ENCODE results near the gene WDR59.

Gene WDR59

DNA sequence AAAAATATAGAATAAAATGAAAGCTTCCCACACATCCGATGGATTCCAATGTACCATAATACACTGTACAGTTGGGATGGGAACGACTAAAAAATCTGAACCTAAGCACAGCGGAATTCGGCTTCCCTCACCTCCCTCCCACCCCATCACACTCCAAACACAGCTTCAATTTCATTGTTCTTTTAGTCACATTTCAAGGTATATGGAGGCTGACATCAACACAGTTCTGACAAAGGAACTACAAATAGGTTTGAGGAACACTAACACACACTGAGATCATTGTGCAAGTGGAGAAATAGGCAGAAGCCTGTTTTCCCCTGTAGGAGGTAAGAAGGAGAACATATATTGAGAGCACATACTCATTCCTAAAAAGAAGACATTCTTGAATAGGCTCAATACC, 85.1 kb downstream of the WDR59 start:
- no peak for DNase-seq

DNA sequence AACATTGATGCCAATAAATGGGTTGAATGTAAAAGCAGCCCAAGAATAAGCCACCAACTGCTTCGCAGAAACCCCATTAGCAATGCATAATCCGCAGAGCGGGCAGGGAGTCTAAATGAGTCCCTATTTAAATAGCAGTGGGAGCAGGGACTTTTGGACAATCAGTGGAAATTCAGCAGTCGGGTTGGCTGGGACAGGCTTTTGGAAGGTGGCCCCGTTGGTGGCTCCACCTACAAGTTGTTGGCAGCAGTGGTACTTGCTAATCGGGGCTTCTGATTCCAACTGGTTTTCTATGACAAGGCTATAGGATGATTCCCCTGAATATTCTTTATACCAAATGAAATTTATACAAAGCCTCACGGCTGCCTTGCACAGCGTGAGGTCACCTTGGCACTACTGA, 86.3 kb downstream of the WDR59 start:
- no peak for DNase-seq

DNA sequence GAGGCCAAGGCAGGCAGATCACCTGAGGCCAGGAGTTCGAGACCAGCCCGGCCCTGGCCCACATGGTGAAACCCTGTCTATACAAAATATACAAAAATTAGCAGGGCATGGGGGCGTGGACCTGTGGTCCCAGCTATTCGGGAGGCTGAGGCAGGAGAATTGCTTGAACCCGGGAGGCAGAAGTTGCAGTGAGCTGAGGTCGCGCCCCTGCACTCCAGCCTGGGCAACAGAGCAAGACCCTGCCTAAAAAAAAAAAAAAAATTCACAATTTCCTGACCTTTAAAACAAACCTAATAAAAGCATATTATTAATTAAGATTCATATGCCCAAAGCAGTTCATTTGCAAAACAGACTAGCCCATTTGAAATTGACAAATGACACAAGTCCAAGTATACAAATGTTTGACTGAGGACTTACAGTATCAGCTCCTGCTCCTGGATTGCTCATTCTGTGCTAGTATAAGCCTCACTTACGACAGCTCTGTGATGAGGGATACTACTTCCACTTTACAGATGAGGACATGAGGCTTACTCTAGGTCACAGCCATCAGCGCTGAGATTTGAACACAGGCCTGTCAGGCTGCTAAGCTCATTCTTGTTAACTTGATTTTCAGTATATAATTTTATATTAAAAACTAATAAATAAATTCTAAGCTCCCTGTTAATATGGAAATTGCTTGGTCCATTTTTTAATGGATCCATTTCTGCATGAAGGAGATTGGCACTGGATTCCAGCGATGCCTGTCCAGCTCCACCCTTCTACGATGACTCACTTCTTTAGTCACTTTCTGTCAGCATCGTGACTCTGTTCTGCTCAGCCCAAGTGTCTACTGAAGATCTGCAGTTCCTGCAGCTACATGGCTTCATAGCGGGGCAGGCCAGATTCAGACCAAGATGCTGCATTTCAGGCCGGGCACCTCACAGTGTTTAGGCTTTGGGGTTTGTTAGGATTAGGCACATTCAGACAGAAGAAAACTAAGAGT, 88.2 kb downstream of the WDR59 start:
- no peak for DNase-seq

DNA sequence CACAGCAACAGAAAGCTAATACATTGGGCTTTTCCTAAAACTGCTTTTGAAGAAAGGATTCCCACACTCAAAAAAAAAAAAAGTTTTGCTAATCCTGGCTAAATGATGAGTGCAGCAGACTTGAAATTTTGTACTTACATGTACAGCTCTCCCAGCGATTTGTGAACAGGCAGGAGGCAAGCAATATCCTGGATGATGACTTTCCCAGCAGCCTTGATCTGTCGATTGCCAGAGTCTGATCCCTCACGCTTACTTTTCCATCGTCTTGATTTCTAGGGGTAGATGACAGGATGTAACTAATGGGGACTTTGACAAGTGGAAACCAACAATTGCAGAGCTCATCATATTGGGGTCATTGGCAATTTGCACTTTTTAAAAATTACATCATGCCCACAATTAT, 91.4 kb downstream of the WDR59 start:
- DNase-seq, result no peak

DNA sequence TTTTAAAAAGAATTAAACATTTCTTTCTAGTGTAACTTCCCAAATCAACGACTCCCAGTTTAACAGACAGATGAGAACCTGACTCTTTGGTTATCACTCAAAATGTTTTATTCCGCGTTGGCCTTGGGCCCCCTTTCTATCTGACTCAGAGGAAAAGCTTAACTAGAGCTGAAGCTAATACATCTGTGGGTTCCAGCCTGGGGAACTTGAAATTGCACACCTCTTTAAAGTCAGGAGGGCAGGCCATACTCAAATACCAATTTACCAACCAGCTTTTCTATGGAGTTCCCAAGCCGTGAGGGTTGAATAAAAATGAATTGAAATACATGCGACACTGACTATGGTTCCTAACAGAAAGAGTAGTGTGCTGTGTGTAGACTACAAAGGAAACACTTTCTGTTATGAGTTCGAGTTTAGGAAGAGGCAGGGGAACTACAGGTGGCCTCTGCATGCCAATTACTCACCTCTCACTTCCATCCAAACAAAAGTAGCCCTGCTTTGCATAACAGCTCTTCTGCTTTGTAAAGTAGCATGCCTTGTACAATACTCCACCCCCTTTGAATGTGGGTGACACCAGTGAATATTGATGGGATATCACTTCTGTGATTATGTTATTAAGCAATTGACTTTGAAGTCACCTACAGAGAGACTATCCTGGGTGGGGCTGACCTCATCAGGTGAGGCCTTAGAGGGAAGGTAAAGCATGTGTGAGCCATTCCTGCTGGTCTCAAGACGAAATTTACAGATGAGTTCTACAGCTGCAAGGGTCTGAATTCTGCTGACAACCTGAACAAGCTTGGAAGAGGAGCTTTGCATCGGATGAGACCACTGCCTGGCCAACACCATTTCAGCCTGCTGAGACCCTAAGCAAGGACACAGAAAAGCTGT, 92.1 kb downstream of the WDR59 start:
- DNase-seq, result no peak

DNA sequence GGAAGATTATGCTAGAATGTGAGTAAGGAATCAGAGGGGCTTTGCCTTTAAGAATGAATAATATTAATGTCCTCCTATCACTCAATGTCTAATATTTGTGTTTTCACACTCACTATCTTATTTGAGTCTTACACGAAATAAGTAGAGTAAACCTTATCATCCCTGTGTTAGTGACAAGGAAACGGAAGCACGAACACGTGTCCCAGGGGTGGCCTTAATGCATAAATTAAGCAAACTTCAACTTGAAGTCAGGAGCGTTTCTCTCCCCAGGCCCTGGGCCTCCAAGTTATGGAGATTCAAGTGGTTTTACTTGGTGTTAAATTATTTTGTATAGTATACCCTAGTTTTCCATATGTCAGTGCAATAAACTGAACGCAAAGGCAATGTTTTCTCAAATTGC, 96.0 kb downstream of the WDR59 start:
- no peak for DNase-seq

DNA sequence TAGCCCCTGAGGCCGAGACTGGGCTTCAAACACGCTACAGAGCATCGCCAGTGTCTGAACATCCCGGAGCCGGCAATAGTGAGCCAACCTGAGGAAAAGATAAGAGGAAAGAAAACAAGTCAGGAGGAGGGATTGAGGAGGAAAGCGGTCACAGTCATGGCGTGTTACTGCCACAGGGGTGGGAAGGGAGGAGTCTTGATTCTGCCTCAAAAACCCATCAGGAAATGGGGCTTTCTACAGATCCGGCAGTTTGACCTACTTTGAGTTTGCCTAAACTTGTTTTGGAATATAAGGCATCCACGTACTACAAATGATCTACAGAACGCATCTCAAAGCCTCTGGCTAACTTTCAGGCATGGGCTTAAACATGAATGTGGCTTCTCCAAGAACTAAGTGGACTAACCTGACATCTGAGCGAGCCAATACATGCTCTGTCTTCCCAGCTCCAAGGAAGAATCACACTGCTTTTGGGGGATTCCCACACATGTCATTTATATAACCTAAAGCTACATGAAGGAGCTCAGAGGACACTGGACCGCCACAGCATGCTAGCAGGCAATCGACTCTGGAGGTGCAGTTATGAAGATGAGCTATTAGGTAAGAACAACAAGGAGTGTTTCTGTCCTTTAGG, 96.6 kb downstream of the WDR59 start:
- no peak for DNase-seq

DNA sequence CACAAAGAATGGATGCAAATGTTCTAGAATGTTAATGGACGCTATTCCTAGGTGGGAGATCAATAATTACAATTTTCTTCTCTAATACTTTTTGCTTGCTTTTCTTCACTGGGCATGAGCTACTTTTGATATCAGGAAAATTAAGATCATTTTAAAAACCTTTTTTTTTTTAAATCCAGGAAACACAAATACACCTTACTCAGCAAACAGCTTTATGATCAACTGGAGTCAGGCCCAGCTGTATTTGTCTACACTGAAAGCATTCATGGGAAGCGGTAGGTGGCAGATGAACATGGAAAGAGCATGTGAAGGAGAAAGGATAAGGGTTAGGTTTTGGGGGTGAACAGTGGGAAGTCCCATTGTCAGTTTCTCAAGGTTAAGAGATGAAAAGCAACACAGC, 97.8 kb downstream of the WDR59 start:
- no peak for DNase-seq

DNA sequence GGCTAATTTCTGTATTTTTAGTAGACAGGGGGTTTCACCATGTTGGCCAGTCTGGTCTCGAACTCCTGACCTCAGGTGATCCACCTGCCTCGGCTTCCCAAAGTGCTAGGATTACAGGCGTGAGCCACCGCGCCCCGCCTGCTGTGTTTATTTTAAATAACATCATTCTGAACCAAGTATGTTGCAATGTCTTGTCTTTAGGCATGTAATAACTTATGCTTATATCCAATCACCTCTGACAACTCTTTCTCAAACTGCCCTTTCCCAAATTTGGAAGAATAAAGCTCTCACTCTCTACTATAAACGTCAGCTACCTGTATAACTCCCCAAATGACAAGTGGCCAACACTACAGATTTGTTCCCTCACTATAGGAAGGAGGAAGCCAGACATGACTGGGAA, 107.2 kb downstream of the WDR59 start:
- no peak for DNase-seq

DNA sequence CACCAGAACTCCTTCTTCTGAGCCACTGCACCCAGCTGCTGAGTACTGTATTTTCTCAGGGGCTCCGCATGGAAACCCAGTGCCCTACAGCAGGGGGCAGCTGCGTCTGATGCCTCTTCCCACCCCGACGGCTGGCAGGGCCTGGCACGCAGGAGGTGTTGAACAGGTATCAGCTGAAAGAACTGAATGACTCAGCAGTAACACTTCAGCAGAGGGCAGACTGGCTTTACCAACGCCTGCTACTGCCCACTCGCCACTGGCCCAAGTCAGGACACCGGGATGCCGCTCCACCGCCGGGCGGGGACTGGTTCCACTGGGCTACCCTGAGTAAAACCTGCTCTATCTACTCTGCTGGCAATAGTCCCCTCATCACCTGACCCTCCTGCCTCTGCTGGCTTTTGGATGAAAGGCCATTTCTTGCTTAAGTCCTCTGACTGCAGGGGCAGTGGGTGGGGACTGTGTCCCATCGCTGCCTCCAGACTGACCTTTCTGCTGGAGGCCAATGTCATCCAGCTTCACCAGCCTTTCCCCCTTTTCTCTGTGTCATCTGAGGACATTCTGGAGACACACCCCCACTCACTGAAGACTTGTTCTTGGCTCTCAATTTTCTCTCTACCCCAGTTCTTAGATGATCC, 109.9 kb downstream of the WDR59 start:
- DNase-seq, result no peak

DNA sequence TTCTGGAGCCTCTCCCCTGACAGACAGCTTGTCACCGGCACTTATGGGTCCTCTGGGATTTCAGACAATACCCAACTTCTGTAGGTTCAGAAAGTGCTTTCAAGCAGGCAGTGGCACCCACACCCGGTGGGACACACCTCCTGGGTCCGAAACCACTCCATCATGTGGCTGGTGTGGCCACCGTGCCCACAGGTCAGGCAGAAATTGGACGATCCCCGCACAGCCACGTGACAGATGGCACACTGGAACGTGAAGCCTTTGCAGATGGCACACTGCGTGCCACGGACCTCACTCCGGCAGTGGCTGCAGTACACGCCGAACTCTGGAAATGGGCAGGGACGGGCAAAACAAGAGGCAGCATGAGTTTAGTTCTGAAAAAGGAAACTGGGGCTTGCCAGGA, 110.8 kb downstream of the WDR59 start:
- no peak for DNase-seq

DNA sequence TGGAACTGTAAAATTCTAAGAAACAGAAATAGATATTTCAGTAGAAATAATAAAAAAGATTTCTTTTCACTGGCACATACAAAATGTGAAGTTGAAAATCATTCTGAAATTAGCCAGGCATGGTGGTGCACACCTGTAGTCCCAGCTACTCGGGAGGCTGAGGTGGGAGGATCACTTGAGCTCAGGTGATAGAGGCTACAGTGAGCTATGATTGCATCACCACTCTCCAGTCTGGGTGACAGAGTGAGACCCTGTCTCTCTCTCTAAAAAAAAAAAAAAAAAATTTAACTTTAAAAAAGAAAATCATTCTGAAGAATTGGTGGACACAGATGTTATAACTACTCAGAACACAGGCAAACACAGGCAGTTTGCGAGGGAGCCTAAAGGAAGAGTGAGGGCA, 112.6 kb downstream of the WDR59 start:
- no peak for DNase-seq

DNA sequence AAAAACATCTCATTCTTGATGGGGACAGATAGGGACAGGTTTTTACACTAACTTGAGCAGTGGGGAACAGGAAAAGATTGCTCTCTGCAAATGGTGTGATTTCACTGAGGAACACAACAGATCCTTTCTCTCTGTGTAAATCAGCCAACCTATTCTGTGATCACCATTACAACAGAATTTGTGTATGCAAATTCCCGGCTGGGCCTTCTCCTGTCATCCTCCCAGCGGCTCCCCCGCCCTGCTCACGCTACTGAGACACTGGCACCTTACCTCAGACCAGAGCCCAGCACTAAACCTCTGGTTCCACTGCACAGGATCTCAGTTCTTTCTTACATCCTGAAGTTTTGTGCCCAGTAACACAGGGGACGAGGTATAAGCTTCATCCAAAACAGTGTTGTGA, 113.3 kb downstream of the WDR59 start:
- no peak for DNase-seq

DNA sequence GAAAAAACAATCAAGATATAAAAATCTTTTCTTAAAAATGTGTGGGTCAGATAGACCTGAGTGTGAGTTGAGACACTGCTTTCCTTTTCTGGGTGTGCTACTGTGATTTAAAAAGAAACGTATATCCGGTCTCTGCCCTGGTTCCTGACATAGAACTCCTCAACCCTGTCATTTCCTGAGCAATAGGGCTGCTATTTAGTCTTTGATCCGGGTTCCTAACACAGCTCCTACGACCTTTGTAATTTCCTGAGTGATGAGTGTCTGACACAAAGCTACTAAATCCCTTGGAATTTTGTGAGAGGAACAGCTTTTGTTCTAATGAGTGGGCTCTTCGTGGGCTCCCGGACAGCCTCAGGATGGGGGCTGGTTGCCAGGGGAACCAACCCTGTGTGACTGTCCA, 116.4 kb downstream of the WDR59 start:
- DNase-seq, result no peak

DNA sequence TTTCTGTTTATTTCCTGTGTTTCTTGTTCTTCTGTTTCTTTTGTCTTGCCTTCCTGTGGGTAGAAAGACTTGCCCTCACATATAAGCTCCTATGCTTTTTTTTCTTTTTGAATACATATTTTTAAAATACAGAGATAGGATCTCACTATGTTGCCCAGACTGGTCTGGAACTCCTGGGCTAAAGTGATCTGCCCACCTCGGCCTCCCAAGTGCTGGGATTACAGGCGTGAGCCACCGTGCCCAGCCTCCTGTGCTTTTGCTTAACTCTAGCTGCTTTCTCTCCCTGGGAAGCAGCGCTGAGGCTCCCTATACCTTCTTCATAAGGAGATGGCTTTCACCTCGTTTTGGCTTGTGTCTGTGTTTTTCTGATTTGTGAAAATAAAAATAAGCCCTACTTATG, 116.9 kb downstream of the WDR59 start:
- DNase-seq, result no peak

DNA sequence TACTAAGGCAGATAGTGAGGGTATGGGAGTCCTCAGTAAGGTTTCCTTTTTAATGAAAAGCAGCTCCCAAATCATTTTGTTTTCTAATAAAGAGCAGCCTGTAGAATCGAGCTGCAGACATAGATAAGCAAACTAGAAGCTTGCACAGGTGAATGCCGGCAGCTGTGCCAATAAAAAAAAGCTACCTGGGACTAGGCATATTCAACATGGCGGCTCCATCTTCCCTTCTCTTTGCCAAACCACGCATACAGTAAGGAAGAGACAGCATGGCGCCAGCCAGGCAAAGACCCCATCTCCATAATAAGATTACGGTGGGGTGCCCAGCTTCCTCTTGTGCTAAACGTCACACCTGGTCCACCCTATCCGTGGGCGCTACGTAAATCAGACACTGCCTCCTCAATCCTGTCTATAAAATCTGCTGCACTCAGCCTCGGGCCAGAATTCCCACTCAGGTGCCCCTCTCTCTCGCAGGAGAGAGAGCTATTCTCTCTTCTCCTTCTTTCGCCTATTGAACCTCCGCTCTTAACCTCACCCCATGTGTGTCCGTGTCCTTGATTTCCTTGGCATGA, 117.6 kb downstream of the WDR59 start:
- no peak for DNase-seq

DNA sequence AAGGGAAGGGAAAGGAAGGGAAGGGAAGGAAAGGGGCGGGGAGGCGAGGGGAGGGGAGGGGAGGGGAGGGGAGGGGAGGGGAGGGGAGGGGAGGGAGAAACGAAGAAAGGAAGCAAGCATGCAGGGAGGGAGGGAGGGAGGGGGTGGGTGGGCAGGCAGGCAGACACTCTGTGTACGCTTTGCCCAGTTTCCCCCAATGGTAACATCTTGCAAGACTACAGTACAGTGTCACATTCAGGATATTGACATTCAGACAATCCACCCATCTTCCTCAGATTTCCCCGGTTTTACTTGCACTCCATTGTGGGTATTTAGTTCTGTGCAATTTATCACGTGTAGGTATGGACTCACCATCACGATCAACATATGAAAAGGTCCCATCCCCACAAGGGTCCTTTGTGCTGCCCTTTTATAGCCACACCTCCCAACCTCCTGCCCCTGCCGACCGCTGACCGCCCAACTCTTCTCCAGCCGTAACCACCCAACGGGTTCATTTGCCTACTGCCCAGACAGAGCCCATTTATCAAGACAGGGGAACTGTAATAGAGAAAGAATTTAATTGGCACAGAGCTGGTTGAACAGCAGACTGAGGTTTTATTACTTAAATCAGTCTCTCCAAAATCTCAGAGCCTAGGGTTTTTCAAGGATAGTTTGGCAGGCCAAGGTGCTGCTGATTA, 118.9 kb downstream of the WDR59 start:
- DNase-seq, result no peak

DNA sequence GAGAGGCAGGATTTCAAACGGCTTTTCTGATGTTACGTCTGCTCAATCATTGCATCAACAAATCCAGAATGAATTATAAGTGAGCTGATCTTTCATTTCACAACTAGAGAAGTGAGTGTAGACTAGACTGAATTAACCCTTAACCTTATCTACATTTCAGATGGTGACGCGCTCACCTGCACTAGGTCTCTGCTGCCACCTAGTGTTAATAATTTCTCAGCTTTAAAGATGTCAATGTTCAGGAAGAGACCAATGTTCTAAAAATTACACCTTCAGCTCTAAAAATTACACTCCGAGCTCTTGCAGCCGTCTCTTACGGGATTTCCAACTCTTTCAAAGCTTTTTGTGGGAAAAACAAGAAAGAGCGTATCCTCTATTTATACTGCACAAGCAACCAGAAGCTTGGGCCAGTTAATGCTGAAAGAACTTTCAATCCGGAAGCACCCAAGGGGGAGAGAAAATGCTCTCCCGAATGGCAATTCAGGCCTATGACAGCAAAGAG, 122.1 kb downstream of the WDR59 start:
- peak; percentile 41 to 42 for DNase-seq

DNA sequence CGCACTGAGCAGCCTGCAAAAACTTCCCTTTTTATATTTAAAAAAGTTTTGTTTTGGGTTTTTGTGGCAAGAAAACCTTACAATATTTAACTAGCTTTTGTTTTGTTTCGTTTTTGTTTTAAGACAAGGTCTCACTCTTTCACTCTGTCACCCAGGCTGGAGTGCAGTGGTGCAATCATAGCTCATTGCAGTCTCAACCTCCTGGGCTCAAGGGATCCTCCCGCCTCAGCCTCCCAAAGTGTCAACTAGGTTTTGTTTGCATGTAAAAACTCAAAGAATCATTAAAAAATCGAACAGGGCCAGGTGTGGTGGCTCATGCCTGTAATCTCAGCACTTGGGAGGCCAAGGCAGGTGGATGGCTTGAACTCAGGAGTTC, 132.4 kb downstream of the WDR59 start:
- no peak for DNase-seq

DNA sequence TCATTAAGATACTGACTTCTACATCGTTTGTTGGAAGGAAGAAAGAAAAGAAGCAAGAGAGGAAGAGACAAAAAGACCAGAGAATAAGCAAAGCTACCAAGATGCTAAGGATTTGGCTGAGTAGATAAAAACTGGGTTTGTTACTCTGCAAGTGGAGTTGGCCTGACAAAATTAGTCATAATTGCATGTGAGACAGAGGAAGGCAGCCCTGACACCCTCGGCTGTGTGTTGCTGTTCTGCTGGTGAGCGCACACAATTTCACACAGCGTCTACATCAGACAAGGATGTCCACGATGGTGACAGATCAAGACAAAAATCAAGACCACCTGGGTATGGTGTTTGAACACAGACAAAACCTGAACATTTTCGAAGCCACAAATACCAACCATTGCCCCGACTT, 134.9 kb downstream of the WDR59 start:
- no peak for DNase-seq

DNA sequence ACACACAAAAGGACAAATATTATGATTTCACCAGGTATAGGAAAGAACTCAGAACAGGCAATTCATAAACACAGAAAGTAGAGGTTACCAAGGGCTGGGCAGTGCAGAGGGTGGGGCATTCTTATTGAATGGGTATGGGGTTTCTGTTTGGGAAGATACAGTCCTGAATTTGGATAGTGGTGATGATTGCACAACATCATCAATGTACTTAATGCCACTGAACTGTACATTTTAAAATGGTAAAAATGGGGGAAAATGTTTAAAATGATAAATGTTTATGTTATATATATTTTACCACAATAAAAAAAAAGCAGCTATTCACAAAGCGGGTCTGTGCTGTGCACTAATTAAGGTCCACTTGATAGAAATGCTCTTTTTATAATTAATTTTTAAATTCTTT, 137.7 kb downstream of the WDR59 start:
- DNase-seq, result no peak

DNA sequence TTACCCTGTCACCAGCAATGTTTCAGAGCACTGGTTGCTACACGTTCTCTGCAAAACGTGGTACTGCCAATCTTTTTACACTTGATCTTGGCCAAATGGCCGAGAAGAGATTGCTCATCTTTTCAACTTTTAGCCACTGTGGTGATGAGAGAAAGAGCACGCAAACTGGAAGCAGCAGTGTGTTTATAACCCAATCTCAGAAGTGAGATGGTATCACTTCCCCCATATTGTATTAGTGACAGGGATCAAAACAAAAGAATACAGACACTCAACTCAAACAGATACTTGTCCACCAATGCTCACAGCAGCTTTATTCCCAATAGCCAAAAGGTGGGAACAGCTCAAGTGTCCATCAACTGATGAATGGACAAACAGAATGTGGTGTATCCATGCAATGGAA, 138.2 kb downstream of the WDR59 start:
- DNase-seq, result no peak
